Measurements from ENCODE around the gene WHAMM. TPM values are rescaled to one million over a fixed set of nuclear protein-coding genes. Genes with fewer than 3 reads are reported as not detected.

The WHAMM gene, protein sequence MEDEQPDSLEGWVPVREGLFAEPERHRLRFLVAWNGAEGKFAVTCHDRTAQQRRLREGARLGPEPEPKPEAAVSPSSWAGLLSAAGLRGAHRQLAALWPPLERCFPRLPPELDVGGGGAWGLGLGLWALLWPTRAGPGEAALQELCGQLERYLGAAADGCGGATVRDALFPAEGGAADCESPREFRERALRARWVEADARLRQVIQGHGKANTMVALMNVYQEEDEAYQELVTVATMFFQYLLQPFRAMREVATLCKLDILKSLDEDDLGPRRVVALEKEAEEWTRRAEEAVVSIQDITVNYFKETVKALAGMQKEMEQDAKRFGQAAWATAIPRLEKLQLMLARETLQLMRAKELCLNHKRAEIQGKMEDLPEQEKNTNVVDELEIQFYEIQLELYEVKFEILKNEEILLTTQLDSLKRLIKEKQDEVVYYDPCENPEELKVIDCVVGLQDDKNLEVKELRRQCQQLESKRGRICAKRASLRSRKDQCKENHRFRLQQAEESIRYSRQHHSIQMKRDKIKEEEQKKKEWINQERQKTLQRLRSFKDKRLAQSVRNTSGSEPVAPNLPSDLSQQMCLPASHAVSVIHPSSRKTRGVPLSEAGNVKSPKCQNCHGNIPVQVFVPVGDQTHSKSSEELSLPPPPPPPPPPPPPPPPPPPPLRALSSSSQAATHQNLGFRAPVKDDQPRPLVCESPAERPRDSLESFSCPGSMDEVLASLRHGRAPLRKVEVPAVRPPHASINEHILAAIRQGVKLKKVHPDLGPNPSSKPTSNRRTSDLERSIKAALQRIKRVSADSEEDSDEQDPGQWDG
- total RNA-seq (10 to 100 TPM; 86.4 to 87.7 TPM), total RNA-seq (8.0 to 209 (median 67.3) reads per million in 172 experiments)
- polyA plus RNA-seq (2013, experiment 1 of 2), result 13.7 TPM
- 21.1 TPM for polyA plus RNA-seq (2013, experiment 2 of 2)

DNA sequence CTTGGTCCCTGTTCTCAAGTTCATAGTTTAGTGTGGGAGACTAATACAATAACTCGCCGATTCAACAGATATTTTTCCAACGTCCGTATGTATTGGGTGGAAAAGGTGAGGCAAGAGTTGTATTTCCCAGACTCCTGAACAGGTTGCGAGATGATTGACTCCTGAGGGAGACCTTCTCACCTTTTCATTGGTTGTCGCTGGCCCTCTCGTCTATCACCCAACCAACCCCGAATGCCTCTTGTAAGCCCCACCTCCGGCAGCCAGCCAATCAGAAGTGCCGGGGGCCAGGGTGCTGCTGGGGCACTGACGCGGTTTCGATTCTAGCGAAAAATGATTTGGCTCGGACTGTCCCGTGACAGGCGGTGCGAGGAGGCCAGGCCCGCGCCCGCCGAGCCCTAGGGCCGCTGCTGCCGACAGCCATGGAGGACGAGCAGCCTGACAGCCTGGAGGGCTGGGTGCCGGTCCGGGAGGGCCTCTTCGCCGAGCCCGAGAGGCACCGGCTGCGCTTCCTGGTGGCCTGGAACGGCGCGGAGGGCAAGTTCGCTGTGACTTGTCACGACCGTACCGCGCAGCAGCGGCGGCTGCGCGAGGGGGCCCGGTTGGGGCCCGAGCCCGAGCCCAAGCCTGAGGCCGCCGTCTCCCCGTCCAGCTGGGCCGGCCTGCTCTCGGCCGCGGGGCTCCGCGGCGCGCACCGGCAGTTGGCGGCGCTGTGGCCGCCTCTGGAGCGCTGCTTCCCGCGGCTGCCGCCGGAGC is at the start of gene WHAMM:
WHAMM (plus strand) TSS at position 321 of the 753 bp plus-strand sequence; CDS start at position 420, 99 bp downstream.
- Mint-ChIP-seq H3K36me3 (ENCODE audit: low read depth) (peaks cover 33% of the 10 kb centered on the region), H3K4me3 (peak within 1 kb of the TSS; percentile 91), H3K9me3 (no peaks in the 10 kb centered on the region), H3K4me1 (ENCODE audit: low read depth) (peaks cover 35% of the 10 kb centered on the region), H3K27me3 (no peaks in the 10 kb centered on the region), H3K27ac (peak within 1 kb of the TSS; percentile 94)
- TF ChIP-seq CTCF (IDR thresholded peaks at IDR 0.05), result no peak
- CTCF ChIA-PET, result interaction anchor here (1.0 to 1.5 kb wide), 2 partner anchors 59 to 202 kb away, joined by 3 to 6 read pairs; partner anchors contain the start of gene C15orf40
- H3K4me1 ChIP-seq (ENCODE audit: insufficient read depth, low read length), result peaks cover 29% of the 10 kb centered on the region
- H3K36me3 ChIP-seq (ENCODE audit: insufficient read depth, low read length), result peaks cover 23% of the 10 kb centered on the region
- POLR2A ChIA-PET, result interaction anchor here (0.6 to 4.1 kb wide), 9 partner anchors 10 to 270 kb away, joined by 3 to 51 read pairs (median 14); partner anchors contain the start of genes BTBD1, C15orf40, RAMAC and RPS17
- H3K4me3 ChIP-seq (ENCODE audit: low read length), result peak within 1 kb of the TSS; percentile 65
- DNase-seq (peak; percentile 88 to 98 (median 93)), ATAC-seq (ENCODE audit: poor library complexity) (peak; percentile 95)
- intact Hi-C loops (cut with DNase I, micrococcal nuclease), result loop anchor here (1.0 to 10.0 kb wide), 9 partner anchors 59 to 269 kb away; partner anchors contain the start of genes RPS17 (in 2 of the 2), BTBD1 (in 1 of the 2) and RAMAC (in 1 of the 2)
- H3K27me3 ChIP-seq (ENCODE audit: control insufficient read depth in 1 of 2, insufficient read depth in 2 of 2, low read length in 2 of 2), result no peaks in the 10 kb centered on the region
- H3K27ac ChIP-seq (ENCODE audit: low read depth in 1 of 2, low read length in 2 of 2), result peak within 1 kb of the TSS; percentile 82 to 99
- H3K9me3 ChIP-seq (ENCODE audit: control insufficient read depth in 1 of 2, insufficient read depth in 1 of 2, low read length in 2 of 2), result no peaks in the 10 kb centered on the region

GRCh38 chr15:82763361-82764116 is 45.9 kb upstream of the WHAMM start:
- Mint-ChIP-seq H3K27ac (no peak overlapping the region), H3K4me3 (no peak overlapping the region), H3K4me1 (ENCODE audit: low read depth) (no peaks in the 10 kb centered on the region), H3K27me3 (no peaks in the 10 kb centered on the region), H3K9me3 (no peaks in the 10 kb centered on the region), H3K36me3 (ENCODE audit: low read depth) (peaks cover 76% of the 10 kb centered on the region)
- H3K27ac ChIP-seq (ENCODE audit: low read depth in 1 of 2, low read length in 2 of 2), result no peak overlapping the region
- no peak for TF ChIP-seq CTCF (IDR thresholded peaks at IDR 0.05)
- CTCF ChIA-PET, result no interaction called here
- intact Hi-C loops (cut with DNase I, micrococcal nuclease), result no loop called here
- H3K4me1 ChIP-seq (ENCODE audit: insufficient read depth, low read length), result no peaks in the 10 kb centered on the region
- no peaks in the 10 kb centered on the region for H3K27me3 ChIP-seq (ENCODE audit: control insufficient read depth in 1 of 2, insufficient read depth in 2 of 2, low read length in 2 of 2)
- no peaks in the 10 kb centered on the region for H3K9me3 ChIP-seq (ENCODE audit: control insufficient read depth in 1 of 2, insufficient read depth in 1 of 2, low read length in 2 of 2)
- no peak for ATAC-seq (ENCODE audit: poor library complexity)
- peaks cover 21% of the 10 kb centered on the region for H3K36me3 ChIP-seq (ENCODE audit: insufficient read depth, low read length)
- DNase-seq, result no peak
- H3K4me3 ChIP-seq (ENCODE audit: low read length), result no peak overlapping the region
- POLR2A ChIA-PET, result no interaction called here

Measured in CD4-positive, alpha-beta T cell (primary cell).